C4-2B (cell line): Measurements from ENCODE around the gene ROR1.

Experiments
- CTCF ChIP-seq: fragments of 450-650 bp; conservative IDR thresholded peaks from 2 replicates; pipeline ENCODE4 v1.5.1; 2017; ENCODE audit warnings: mild to moderate bottlenecking
- ZFX ChIP-seq: fragments of 450-650 bp; IDR thresholded peaks from 2 replicates; pipeline ENCODE4 v1.6.1; 2017

- no peak for TF ChIP-seq CTCF
- no peak for TF ChIP-seq ZFX
Observed at GRCh38 chr1:63906047-63906704, 132.4 kb downstream of the ROR1 start.
